Stimulated activated CD8-positive, alpha-beta memory T cell treated with anti-CD3 and anti-CD28 coated beads, Interleukin-7, amount 100 ng/mL, for 24 hours (primary cell): ENCODE measurements around the gene B3GNT8.
"Not testable (repeated sequence)": the region's sequence is repeated elsewhere in the genome, so short reads cannot be mapped to it uniquely, and the experiment has no call there.

Experiments
- DNase-seq: peaks from one replicate; pipeline ENCODE4 v3.0.0-alpha.2; 2020; ENCODE audit warnings: low read depth

B3GNT8 gene

GRCh38 chr19:41386442-41386841 is 40.7 kb downstream of the B3GNT8 start:
- no peak for DNase-seq

GRCh38 chr19:41384351-41384750 is 42.8 kb downstream of the B3GNT8 start:
- no peak for DNase-seq

GRCh38 chr19:41381536-41381935 is 45.6 kb downstream of the B3GNT8 start:
- DNase-seq = not testable (repeated sequence)

DNA sequence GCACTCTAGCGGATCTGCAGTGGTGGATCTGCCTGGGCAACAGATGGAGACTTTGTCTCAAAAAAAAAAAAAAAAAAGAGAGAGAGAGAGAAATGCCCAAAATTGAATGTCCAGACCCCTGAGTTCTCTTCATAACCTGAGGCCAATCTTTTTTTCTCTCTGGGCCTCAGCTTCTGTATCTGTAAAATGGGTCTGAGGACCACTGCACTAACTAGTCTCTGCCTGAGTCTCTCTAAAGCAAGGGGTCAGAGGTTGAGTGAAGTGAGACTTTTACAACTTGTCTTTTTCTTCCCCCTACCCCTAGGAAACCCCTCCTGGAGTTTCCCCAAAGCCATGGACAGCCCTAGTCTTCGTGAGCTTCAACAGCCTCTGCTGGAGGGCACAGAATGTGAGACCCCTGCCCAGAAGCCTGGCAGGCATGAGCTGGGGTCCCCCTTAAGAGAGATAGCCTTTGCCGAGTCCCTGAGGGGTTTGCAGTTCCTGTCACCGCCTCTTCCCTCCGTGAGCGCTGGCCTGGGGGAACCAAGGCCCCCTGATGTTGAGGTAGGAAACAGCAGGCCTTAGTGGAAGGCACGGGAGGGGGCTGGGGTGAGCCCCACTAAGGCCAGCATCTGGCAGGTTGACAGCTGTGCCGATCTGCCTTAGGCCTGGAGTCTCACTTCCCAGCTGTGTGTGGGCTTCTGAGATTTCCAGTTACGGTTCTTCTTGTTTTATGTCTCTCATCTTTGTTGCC is 49.0 kb downstream of the B3GNT8 start:
- no peak for DNase-seq

DNA sequence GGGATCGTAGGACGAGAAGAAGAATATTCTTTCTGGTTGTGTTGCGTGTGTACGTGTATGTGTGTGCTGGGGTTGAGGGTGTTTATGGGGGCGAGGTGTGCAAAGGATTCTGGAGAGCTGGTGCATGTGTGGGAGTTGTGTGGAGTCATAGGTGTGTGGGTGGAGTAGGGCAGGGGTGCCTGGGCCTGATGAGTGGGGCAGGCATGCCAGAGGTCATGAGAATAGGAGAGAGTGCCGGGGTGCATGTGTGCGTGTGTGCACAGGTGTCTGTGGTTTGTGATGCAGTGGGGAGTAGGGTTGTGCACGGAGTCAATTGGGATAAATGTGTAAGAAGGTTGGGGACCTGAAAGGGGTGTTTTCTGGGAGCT is 50.2 kb downstream of the B3GNT8 start:
- DNase-seq = no peak

GRCh38 chr19:41376241-41376997 is 50.8 kb downstream of the B3GNT8 start, which contains the start of gene TMEM91:
TMEM91 (plus strand) TSS chr19:41376533; CDS start chr19:41378310, 1,777 bp downstream.
- DNase-seq = no peak
